Esophagus (tissue), 2 donors: Measurements from ENCODE around the gene CXCR5. TPM values are rescaled to one million over a fixed set of nuclear protein-coding genes. Genes with fewer than 3 reads are reported as not detected.

Experiments used
- H3K27ac ChIP-seq, 2 donors: one replicate each; pipeline ENCODE4 v1.5.1; 2013; ENCODE audit warnings: low read depth in 2 of 2, mild to moderate bottlenecking in 2 of 2, inconsistent platforms in 1 of 2, low read length in 1 of 2, moderate library complexity in 1 of 2
- H3K27me3 ChIP-seq, 2 donors: one replicate each; pipeline ENCODE4 v1.6.1; 2013; ENCODE audit warnings: low read length in 2 of 2, control low read depth in 1 of 2, mild to moderate bottlenecking in 1 of 2; ENCODE audit not compliant: insufficient read depth in 2 of 2, control insufficient read depth in 1 of 2
- H3K36me3 ChIP-seq, 2 donors: one replicate each; pipeline ENCODE4 v1.6.1; 2013; ENCODE audit warnings: low read length in 1 of 2; ENCODE audit not compliant: control insufficient read depth in 2 of 2, insufficient read depth in 2 of 2
- H3K4me1 ChIP-seq, 2 donors: one replicate each; pipeline ENCODE4 v1.6.1; 2013; ENCODE audit warnings: low read length in 1 of 2; ENCODE audit not compliant: control insufficient read depth in 2 of 2, insufficient read depth in 2 of 2
- H3K4me3 ChIP-seq, 2 donors: one replicate each; pipeline ENCODE4 v1.5.1; 2013; ENCODE audit warnings: low read length in 2 of 2, mild to moderate bottlenecking in 2 of 2, low read depth in 1 of 2, moderate library complexity in 1 of 2
- H3K9me3 ChIP-seq, 2 donors: one replicate each; pipeline ENCODE4 v1.6.1; 2013; ENCODE audit warnings: mild to moderate bottlenecking in 2 of 2, low read depth in 1 of 2, low read length in 1 of 2, moderate library complexity in 1 of 2; ENCODE audit not compliant: control insufficient read depth in 2 of 2, insufficient read depth in 1 of 2
- WGBS, 2 donors: extraction: QIAGEN DNeasy Blood & Tissue Kit; methylation state at CpG; one replicate each; pipeline ENCODE4 v1.1.7; 2013; 5-methylcytosine and 5-hydroxymethylcytosine counted together
- polyA plus RNA-seq, 2 donors: library from polyadenylated mRNA; stranded (reverse); fragments of 200-250 nt; gene quantifications; one replicate each; pipeline ENCODE4 v1.2.3, GENCODE V29; 2013
- donor health status: healthy with polysubstance abuse.
- donor health status: Bipolar disorder and iron deficiency.

Gene CXCR5
- polyA plus RNA-seq, 2 donors, result 0.11 to 0.18 TPM

- Histone ChIP-seq H3K9me3 (no peaks in the 10 kb centered on the region), H3K4me1 (peaks cover 6 to 12% of the 10 kb centered on the region in 2 donors), H3K36me3 (no peaks in the 10 kb centered on the region), H3K4me3 (no peak overlapping the region), H3K27me3 (no peaks in the 10 kb centered on the region), H3K27ac (no peak overlapping the region)
- 76 to 77% methylated on average over 12 of the region's 12 CpGs for WGBS, 2 donors
These were observed 2.3 kb downstream of the CXCR5 start for GRCh38 chr11:118885831-118886565.

- no peaks in the 10 kb centered on the region for H3K9me3 ChIP-seq
- 79 to 87% methylated on average over 8 of the region's 8 CpGs for WGBS, 2 donors
- H3K27me3 ChIP-seq, result no peaks in the 10 kb centered on the region
- peaks cover 6 to 12% of the 10 kb centered on the region in 2 donors for H3K4me1 ChIP-seq
- no peak overlapping the region for H3K4me3 ChIP-seq
- peak overlapping the region in 1 of 2 donors; percentile 73 for H3K27ac ChIP-seq
- H3K36me3 ChIP-seq, result no peaks in the 10 kb centered on the region
These were observed 3.0 kb downstream of the CXCR5 start for GRCh38 chr11:118886681-118887111.

GRCh38 chr11:118887206-118887605, 3.5 kb downstream of the CXCR5 start:
- WGBS, 2 donors, result 68 to 77% methylated on average over 5 of the region's 5 CpGs

GRCh38 chr11:118888398-118888797, 4.7 kb downstream of the CXCR5 start:
- H3K9me3 ChIP-seq, result no peaks in the 10 kb centered on the region
- H3K36me3 ChIP-seq, result no peaks in the 10 kb centered on the region
- peak overlapping the region; percentile 12 to 73 for H3K27ac ChIP-seq
- H3K27me3 ChIP-seq, result no peaks in the 10 kb centered on the region
- H3K4me1 ChIP-seq, result peaks cover 6 to 12% of the 10 kb centered on the region in 2 donors
- H3K4me3 ChIP-seq, result no peak overlapping the region
- whole genome bisulfite sequencing, 2 donors, result 83 to 90% methylated on average over 5 of the region's 5 CpGs

More at GRCh38 chr11:118887206-118887605, 3.5 kb downstream of the CXCR5 start:
- Histone ChIP-seq H3K36me3 (no peaks in the 10 kb centered on the region), H3K27ac (peak overlapping the region; percentile 46 to 73), H3K4me3 (peak overlapping the region in 1 of 2 donors; percentile 11), H3K4me1 (peaks cover 6 to 12% of the 10 kb centered on the region in 2 donors), H3K27me3 (no peaks in the 10 kb centered on the region), H3K9me3 (no peaks in the 10 kb centered on the region)

GRCh38 chr11:118889797-118890196, 6.1 kb downstream of the CXCR5 start:
- no peaks in the 10 kb centered on the region for H3K9me3 ChIP-seq
- peak overlapping the region in 1 of 2 donors; percentile 1 for H3K27ac ChIP-seq
- H3K36me3 ChIP-seq, result peaks cover 0 to 3% of the 10 kb centered on the region in 2 donors
- no peaks in the 10 kb centered on the region for H3K27me3 ChIP-seq
- peaks cover 6 to 16% of the 10 kb centered on the region in 2 donors for H3K4me1 ChIP-seq
- 43 to 53% methylated on average over 5 of the region's 5 CpGs for WGBS, 2 donors
- H3K4me3 ChIP-seq, result no peak overlapping the region

- no peaks in the 10 kb centered on the region for H3K27me3 ChIP-seq
- peaks cover 0 to 13% of the 10 kb centered on the region in 2 donors for H3K36me3 ChIP-seq
- no peak overlapping the region for H3K27ac ChIP-seq
- 0 to 7% methylated on average over 2 to 4 of the region's 4 CpGs for WGBS, 2 donors
- peaks cover 5 to 16% of the 10 kb centered on the region in 2 donors for H3K4me1 ChIP-seq
- no peaks in the 10 kb centered on the region for H3K9me3 ChIP-seq
- no peak overlapping the region for H3K4me3 ChIP-seq
These were observed 8.8 kb downstream of the CXCR5 start for GRCh38 chr11:118892514-118892913.

- H3K27me3 ChIP-seq, result no peaks in the 10 kb centered on the region
- 63 to 69% methylated on average over 8 of the region's 8 CpGs for WGBS, 2 donors
- peaks cover under 1 to 14% of the 10 kb centered on the region in 2 donors for H3K4me1 ChIP-seq
- H3K9me3 ChIP-seq, result no peaks in the 10 kb centered on the region
- peaks cover 0 to 13% of the 10 kb centered on the region in 2 donors for H3K36me3 ChIP-seq
- H3K27ac ChIP-seq, result no peak overlapping the region
- H3K4me3 ChIP-seq, result no peak overlapping the region
These were observed 9.3 kb downstream of the CXCR5 start for GRCh38 chr11:118892964-118893363.

- no peaks in the 10 kb centered on the region for H3K9me3 ChIP-seq
These were observed 10.0 kb downstream of the CXCR5 start for GRCh38 chr11:118893662-118894061.

GRCh38 chr11:118894192-118894591, 10.5 kb downstream of the CXCR5 start:
- H3K27me3 ChIP-seq, result no peaks in the 10 kb centered on the region
- peaks cover 2 to 9% of the 10 kb centered on the region in 2 donors for H3K4me1 ChIP-seq
- H3K27ac ChIP-seq, result no peak overlapping the region
- peaks cover 0 to 20% of the 10 kb centered on the region in 2 donors for H3K36me3 ChIP-seq
- H3K9me3 ChIP-seq, result no peaks in the 10 kb centered on the region
- no peak overlapping the region for H3K4me3 ChIP-seq
- WGBS, 2 donors, result 91 to 93% methylated on average over 19 of the region's 19 CpGs

More at GRCh38 chr11:118893662-118894061, 10.0 kb downstream of the CXCR5 start:
- H3K27ac ChIP-seq, result no peak overlapping the region
- H3K36me3 ChIP-seq, result peaks cover 0 to 16% of the 10 kb centered on the region in 2 donors
- H3K4me1 ChIP-seq, result peaks cover 2 to 9% of the 10 kb centered on the region in 2 donors
- no peaks in the 10 kb centered on the region for H3K27me3 ChIP-seq
- 94 to 96% methylated on average over 22 of the region's 22 CpGs for WGBS, 2 donors
- H3K4me3 ChIP-seq, result no peak overlapping the region
